Erythroblast (primary cell): ENCODE data around the gene DACT1.

Experiments used
- DNase-seq, 2 experiments: peaks; one replicate each; lab custom pipeline; 2025; lab: John Stamatoyannopoulos, UW
- GATA1 ChIP-seq: IDR thresholded peaks from 2 replicates; pipeline ENCODE4 v1.6.1; 2011; ENCODE audit warnings: low read depth, mild to moderate bottlenecking, control low read depth, low read length, moderate library complexity
- POLR2A ChIP-seq: IDR thresholded peaks from 2 replicates; pipeline ENCODE4 v1.6.1; 2011; ENCODE audit warnings: mild to moderate bottlenecking, low read length

Gene DACT1

DNA sequence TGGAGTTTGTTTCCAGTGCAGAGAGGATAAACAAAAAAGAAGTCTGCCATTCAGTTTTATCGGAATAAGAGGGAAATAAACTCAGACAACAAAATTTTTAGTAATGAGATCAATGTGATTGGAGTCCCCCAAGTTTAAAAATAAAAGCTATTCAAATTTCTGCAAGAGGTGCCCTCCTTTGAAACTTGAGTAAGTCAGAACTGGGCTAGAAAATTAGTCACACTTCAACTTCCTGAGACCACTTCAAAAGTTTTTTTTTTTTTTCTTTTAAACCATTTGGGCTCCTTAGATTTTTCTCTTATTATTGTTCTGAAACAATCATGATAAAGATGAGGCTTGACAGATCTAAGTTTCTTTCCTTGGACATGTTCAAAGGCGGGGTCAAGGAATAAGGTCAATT is 3.2 kb downstream of the DACT1 start:
- DNase-seq, result no peak
- TF ChIP-seq GATA1 (no peak), POLR2A (no peak)

DNA sequence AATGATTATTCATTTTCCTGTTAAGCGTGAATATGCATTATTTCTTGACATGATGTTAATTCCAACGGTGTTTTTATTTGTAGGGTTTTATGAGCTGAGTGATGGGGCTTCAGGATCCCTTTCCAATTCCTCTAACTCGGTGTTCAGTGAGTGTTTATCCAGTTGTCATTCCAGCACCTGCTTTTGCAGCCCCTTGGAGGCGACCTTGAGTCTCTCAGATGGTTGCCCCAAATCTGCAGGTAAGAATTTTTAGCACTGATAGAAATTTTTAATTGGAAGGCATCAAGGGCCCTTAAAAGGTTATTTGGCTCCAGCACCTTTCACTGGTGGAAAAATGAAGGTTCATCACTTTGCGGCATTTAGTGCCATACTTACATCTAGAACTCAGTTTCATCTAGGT is 3.7 kb downstream of the DACT1 start:
- no peak for TF ChIP-seq POLR2A
- TF ChIP-seq GATA1, result no peak
- no peak for DNase-seq

DNA sequence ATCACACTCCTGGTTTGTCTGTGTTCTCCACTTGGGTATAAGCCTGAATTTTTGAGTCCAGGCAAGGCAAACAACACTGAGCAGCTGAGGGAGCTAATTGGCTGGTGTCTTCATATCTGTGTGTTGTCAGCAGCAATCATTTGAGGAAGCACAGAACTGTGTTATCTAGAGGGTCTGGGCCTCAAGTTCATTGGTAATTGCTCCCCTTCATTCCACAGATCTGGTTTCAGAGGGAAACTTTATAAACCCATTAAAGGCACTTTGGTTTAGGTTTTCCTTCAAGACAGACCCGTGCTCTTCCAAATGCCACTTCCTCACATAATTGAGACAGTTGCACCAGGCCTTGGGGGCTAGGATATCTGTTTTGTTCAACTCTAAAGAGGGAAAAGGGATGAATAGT is 5.6 kb downstream of the DACT1 start:
- no peak for DNase-seq
- TF ChIP-seq POLR2A (no peak), GATA1 (no peak)

DNA sequence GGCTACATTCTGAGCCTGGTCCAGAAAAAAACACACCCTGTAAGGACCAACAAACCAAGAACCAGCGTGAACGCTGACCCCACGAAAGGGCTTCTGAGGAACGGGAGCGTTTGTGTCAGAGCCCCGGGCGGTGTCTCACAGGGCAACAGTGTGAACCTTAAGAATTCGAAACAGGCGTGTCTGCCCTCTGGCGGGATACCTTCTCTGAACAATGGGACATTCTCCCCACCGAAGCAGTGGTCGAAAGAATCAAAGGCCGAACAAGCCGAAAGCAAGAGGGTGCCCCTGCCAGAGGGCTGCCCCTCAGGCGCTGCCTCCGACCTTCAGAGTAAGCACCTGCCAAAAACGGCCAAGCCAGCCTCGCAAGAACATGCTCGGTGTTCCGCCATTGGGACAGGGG is 7.9 kb downstream of the DACT1 start:
- TF ChIP-seq GATA1, result no peak
- no peak for TF ChIP-seq POLR2A
- DNase-seq, result no peak

DNA sequence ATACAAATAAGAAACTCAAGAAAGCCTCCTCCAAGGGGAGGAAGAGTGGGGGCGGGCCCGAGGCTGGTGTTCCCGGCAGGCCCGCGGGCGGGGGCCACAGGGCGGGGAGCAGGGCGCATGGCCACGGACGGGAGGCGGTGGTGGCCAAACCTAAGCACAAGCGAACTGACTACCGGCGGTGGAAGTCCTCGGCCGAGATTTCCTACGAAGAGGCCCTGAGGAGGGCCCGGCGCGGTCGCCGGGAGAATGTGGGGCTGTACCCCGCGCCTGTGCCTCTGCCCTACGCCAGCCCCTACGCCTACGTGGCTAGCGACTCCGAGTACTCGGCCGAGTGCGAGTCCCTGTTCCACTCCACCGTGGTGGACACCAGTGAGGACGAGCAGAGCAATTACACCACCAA is 8.7 kb downstream of the DACT1 start:
- no peak for TF ChIP-seq GATA1
- DNase-seq, result no peak

DNA sequence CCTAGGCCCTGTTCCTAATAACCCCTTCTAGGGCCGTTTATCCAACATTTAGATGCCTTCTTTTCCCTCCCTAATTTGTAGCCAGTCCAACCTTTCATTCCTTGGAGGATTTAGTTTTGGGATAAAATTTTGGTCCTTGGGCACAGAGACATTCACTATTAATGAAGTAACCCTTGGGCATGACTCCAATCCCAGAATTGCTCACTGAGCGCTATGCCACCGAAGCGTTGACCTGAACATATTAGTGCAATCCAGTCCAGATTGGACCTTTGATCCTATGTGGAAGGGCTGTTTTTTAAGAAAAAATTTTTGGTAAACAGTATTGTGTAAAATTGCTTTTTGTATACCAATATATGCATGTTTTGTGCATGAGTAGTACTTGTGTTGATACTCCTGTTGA is 10.0 kb downstream of the DACT1 start:
- TF ChIP-seq GATA1 (no peak), POLR2A (no peak)
- no peak for DNase-seq

DNA sequence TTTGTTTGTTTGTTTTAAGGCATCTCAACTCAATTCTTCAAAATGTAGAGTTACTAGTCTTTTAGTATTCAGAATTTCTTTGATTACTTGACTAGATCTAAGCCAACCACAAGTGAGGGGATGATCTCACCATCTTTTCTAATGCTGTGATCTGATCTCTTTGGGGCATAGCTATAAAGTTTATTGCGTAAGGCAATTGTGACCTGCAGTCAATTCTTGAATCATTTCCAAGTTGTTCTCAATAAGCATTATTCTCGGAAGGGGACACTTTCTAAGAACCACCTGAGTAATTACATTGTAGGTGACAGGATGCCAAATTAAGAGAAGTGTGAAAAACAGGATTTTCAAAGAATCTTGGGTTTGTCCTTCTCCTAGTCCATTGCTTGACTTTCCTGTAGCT is 13.1 kb downstream of the DACT1 start:
- TF ChIP-seq GATA1 (no peak), POLR2A (no peak)
- no peak for DNase-seq

DNA sequence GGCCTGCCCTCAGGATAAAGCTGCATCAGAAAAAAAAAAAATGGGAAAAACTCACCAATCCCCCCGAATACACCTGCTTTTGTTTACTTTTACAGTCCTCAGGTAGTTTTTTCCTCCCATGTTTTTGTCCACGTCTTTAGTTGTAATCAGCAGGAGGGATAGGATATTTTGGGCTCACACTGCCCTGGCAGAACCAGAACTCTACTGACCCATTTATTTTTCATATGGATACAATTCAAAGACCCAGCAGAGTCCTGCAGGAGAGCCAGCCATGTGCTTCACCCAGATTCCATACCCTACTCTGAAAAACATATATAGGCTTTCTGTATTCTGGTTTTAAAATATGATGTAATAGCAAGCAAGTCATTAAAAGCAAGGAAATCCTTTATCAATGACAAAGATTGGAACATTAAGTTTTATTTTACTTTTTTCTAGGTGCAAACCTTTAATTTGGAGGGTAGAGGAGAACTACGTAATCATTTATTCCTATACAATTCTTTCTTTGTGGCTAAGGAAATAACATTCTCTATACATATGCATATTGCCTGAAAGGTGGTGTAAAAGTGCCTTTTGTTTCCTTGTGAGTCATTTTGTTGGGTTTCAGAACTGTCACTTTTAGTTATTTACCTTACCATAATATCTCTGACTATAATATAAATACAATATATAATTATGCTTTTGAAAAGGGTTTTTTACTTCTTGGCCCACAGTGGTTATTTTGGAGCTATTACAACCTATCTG is 19.1 kb downstream of the DACT1 start:
- DNase-seq, result no peak
- TF ChIP-seq GATA1 (no peak), POLR2A (no peak)

DNA sequence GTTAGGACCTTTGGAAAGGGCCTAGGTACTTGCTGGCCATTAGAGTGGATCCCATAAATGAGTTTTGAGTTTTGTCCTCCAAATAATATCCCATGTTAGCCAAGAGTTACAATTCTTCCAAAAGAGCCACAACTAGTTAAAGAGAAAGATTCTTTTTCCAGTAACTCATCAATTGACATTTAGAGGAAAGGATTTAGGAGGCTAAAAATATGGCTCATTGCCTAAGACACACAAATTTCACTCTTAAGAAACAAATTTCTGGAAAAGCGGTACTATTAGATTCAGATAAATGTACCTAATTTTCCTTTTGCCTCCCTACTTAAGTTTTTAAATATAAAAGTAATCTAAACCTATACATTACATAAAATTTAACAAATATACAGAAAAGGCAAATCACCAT is 21.3 kb downstream of the DACT1 start:
- no peak for TF ChIP-seq GATA1
- no peak for TF ChIP-seq POLR2A
- DNase-seq, result no peak

DNA sequence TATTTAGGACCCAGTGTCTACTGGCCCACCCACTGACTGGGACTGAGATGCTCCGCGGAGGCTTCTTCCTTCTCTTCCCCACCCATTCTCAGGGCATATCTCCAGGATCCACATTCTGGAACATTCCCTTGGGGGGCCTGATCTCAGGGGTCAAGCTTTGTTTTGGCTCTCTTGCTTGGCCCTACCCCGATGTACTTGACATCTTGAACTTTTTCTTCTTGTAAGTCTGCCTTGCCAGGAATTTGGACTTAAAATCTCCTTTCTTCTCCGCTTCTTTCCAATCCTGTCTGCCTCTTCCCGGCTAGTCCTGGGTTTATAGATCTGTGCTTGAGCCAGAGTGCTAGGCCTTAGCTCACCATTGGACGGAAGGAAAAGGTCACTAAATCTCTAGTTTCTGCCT is 22.1 kb downstream of the DACT1 start:
- TF ChIP-seq POLR2A (no peak), GATA1 (no peak)
- DNase-seq, result no peak

DNA sequence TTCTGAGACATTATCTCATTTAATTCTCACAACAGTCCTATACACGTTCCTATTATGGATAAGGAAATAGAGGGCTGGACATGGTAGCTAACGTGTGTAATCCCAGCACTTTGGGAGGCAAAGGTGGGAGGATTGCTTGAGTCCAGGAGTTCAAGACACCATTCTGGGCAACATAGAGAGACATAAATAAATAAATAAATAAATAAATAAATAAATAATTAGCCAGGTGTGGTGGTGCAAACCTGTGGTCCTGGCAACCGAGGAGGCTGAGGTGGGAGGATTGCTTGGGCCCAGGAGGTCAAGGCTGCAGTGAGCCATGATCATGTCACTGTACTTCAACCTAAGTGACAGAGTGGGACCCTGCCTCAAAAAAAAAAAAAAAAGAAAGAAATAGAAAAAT is 22.6 kb downstream of the DACT1 start:
- TF ChIP-seq POLR2A (no peak), GATA1 (no peak)
- DNase-seq, result no peak

DNA sequence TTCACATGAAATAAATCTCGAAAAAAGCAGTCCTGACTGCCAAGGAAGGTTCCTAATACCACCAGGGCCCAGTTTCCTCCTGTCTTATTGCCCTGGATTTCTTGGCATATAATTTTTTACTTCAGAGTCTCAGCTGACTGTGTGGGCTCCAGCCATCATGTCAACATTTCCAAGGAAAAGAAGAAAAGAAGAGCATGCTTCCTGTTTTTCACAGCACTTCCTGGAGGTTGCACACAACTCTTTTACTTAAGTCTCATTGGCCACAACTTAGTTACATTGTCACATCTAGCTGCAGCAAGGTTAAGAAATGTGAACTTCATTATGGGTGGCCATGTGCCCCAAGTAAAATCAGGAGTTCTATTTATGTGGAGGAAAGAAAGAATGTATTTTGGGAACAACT is 24.3 kb downstream of the DACT1 start:
- no peak for DNase-seq
- no peak for TF ChIP-seq POLR2A
- TF ChIP-seq GATA1, result no peak

DNA sequence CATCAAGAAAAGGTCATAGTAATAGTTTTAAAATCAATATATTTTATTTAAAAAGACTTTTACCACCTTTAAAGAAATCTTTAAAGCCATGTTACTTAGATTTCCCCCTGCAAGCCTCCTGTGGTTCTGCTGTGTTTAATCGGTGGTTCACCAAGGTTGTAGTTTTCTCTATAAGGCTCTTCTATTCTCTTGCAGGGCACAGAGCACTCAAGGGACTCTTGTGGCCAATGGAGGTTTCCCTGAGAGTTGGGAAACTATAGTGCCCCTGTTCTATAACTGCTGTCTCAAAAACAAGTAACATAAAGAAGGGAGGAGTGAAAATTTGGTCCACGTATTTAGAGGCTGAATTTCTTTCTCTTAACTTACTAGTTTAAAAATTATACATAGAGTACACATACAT is 25.0 kb downstream of the DACT1 start:
- no peak for TF ChIP-seq GATA1
- no peak for TF ChIP-seq POLR2A
- no peak for DNase-seq

DNA sequence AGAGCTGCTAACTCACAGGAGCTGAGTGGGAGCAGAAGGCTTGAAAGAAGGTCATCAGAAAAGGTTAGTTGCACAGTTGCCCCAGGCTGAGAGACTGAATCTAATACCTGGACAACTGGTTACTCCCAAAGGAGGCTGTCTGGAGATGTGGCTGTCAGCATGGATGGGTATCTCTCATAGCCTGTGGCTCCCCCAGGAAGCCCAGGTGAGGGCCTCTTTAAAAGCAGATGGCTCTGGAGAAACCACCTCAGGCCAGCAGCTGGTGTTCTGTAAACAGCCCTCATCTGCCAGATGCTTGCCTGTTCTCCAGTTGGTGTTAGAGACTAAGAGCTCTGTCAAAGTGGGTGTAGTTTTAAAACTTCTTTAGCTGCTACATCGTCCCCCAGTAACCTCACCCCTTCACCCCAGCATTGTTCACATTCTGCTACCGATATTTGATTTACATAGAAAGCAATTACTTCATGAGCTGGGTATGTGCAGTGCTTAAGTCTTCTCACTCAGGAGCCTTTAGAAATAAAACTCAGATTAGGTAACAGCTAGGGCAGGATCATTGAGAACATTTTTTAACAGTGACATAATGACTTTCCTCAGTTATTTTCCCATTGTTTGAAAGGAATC is 25.8 kb downstream of the DACT1 start:
- TF ChIP-seq GATA1 (no peak), POLR2A (no peak)
- DNase-seq, result no peak

DNA sequence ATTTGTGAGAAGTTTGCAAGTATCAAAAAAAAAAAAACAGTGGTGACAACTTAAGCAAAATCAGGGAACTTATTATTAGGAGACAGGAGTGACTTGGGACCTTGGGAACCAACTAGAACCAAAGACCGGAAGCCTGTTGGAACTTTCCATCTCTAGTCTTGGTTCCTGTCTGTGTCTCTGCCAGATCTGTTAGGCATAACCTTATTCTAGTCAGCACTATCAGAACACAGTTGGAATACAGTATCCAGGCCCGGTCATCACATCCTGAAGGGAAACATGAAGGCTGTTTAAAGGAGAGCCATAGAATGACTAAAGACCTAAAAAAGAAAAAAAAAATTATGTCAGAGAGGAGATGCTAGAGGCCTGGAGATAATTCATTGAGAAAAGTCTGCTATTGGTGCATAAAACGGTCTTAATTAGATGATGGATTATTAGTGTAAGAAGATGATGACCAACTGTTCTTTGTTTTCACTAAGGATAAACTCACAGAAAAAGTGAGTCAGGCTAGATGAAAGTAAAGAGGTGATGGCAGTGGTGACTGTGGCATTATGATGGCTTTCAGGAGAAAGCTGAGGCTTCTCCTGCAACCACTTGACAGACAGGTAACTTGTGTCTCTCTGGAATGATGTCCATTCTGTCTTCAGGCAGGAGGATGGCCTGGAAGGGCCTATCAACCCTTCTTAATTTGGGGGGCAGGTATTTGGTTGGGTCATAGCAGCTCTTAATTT is 28.2 kb downstream of the DACT1 start:
- no peak for DNase-seq
- TF ChIP-seq GATA1, result no peak
- TF ChIP-seq POLR2A, result no peak
